Activated T-cell treated with anti-CD3 and anti-CD28 coated beads, Interleukin-2, amount 50 U/mL, for 72 hours (primary cell): Measurements from ENCODE around the gene SV2C. TPM values are rescaled to one million over a fixed set of nuclear protein-coding genes. Genes with fewer than 3 reads are reported as not detected.
A peak's percentile ranks its signal among the peaks of the same experiment; 100 is the strongest.
"Not testable (repeated sequence)": the region's sequence is repeated elsewhere in the genome, so short reads cannot be mapped to it uniquely, and the experiment has no call there.

Source experiments
- ATAC-seq, 2 donors: fragments of 150-1000 bp; cut with Tn5 transposase; replicated peaks in 1 of 2; 2 replicates each; pipeline ENCODE4 v1.10.0; 2021; ENCODE audit warnings: moderate library complexity in 2 of 2, mild to moderate bottlenecking in 1 of 2
- DNase-seq, 2 donors: peaks; one replicate each; pipeline ENCODE4 v3.0.0; 2021 to 2022; ENCODE audit warnings: mixed read lengths in 1 of 2
- H3K27ac Mint-ChIP-seq: one replicate; pipeline ENCODE4 v1.8.0; 2022; ENCODE audit warnings: mild to moderate bottlenecking, moderate library complexity, mixed read lengths
- H3K27me3 Mint-ChIP-seq: one replicate; pipeline ENCODE4 v1.8.0; 2022; ENCODE audit warnings: low read depth, mixed read lengths
- H3K36me3 Mint-ChIP-seq, 2 donors: one replicate each; pipeline ENCODE4 v1.8.0; 2022; ENCODE audit warnings: mixed read lengths in 2 of 2, mild to moderate bottlenecking in 1 of 2; ENCODE audit not compliant: insufficient read depth in 2 of 2
- H3K4me1 Mint-ChIP-seq: one replicate; pipeline ENCODE4 v1.8.0; 2022; ENCODE audit warnings: low read depth, mixed read lengths
- H3K4me3 Mint-ChIP-seq, 2 donors: one replicate each; pipeline ENCODE4 v1.8.0; 2022; ENCODE audit warnings: mild to moderate bottlenecking in 2 of 2, mixed read lengths in 2 of 2, moderate library complexity in 2 of 2
- H3K9me3 Mint-ChIP-seq, 2 donors: one replicate each; pipeline ENCODE4 v1.8.0; 2022; ENCODE audit warnings: mixed read lengths in 2 of 2
- total RNA-seq, 2 donors: library from RNA; stranded (reverse); gene quantifications; one replicate each; pipeline ENCODE4 v1.2.3, GENCODE V29; 2022

The SV2C gene
- total RNA-seq, 2 donors from 2014 or later = 0.19 to 0.23 TPM

DNA sequence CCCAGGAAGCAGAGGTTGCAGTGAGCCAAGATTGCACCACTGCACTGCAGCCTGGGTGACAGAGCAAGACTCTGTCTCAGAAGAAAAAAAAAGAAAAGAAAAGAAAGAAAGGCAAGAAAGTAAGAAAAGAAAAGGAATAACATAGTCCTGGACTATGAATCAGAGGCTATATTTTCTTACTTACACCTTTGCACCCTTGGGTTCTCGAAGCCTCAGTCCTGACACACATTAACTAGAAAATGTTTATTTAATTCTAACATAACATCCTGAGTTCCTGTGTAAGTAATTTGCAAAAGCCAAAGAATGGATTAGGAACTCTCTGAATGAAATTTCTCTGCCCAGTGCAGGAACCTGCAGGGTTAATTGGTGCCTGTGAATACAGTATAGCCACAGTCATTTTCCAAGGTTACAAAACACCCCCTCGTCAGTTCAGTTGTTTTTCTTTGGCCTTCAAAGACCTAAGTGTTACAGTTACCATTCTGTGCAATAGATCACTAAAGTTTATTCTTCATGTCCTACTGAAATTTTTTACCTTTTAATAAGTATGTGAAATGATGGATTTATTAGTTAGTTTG is 147.6 kb downstream of the SV2C start:
- no peak overlapping the region for H3K27ac Mint-ChIP-seq
- DNase-seq (no peak), ATAC-seq (no peak)
- peaks cover 10% of the 10 kb centered on the region for H3K27me3 Mint-ChIP-seq
- no peaks in the 10 kb centered on the region for H3K36me3 Mint-ChIP-seq
- no peak overlapping the region for H3K4me3 Mint-ChIP-seq
- no peaks in the 10 kb centered on the region for H3K4me1 Mint-ChIP-seq
- no peaks in the 10 kb centered on the region for H3K9me3 Mint-ChIP-seq

GRCh38 chr5:76234665-76235064 is 151.5 kb downstream of the SV2C start:
- H3K36me3 Mint-ChIP-seq = peaks cover 0 to 2% of the 10 kb centered on the region in 2 donors
- no peak for DNase-seq
- no peaks in the 10 kb centered on the region for H3K4me1 Mint-ChIP-seq
- H3K27me3 Mint-ChIP-seq = peaks cover 10% of the 10 kb centered on the region
- no peak for ATAC-seq
- H3K27ac Mint-ChIP-seq = no peak overlapping the region
- peaks cover 4% of the 10 kb centered on the region in 2 donors for H3K9me3 Mint-ChIP-seq
- no peak overlapping the region for H3K4me3 Mint-ChIP-seq

DNA sequence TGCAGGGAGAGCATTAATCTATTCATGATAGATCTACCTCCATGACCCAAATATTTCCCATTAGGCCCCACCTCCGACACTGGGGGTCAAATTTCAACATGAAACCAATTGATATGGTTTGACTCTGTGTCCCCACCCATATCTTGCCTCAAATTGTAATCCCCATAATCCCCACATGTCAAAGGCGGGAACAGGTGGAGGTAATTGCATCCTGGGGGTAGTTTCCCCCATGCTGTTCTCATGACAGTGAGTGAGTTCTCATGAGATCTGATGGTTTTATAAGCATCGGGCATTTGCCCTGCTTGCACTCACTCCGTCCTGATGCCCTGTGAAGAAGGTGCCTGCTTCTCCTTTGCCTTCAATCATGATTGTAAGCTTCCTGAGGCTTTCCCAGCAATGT is 153.5 kb downstream of the SV2C start:
- DNase-seq = no peak
- Mint-ChIP-seq H3K4me3 (no peak overlapping the region), H3K27me3 (peaks cover 12% of the 10 kb centered on the region), H3K36me3 (peaks cover 0 to 2% of the 10 kb centered on the region in 2 donors), H3K27ac (no peak overlapping the region), H3K4me1 (no peaks in the 10 kb centered on the region), H3K9me3 (peaks cover 4% of the 10 kb centered on the region in 2 donors)
- no peak for ATAC-seq

DNA sequence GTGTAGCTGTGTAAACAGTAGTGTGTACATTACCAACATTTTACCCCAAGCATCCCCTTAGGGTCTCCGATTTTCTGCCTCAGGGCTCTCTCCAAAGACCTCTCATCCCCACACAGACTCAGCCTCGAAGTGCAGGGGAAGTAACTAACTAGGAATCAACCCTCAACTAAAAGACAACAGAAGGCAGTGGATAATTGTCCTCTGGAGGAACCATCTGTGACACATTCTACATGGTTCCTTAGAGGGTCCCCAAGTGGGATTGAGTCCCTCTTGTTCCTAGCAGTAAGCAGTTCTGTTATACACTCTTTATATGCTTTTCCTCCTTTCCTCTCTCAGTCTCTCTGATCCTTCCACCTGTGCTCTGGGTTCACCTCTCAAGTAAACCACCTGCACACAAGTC is 157.2 kb downstream of the SV2C start:
- Mint-ChIP-seq H3K27me3 (peaks cover 17% of the 10 kb centered on the region), H3K9me3 (peaks cover 4% of the 10 kb centered on the region in 2 donors), H3K27ac (no peak overlapping the region), H3K4me3 (no peak overlapping the region), H3K4me1 (peaks cover 4% of the 10 kb centered on the region), H3K36me3 (peaks cover 0 to 2% of the 10 kb centered on the region in 2 donors)
- no peak for ATAC-seq
- DNase-seq = no peak

GRCh38 chr5:76242155-76242554 is 159.0 kb downstream of the SV2C start:
- not testable (repeated sequence) for H3K4me1 Mint-ChIP-seq, ATAC-seq, H3K4me3 Mint-ChIP-seq, H3K9me3 Mint-ChIP-seq, DNase-seq, H3K27ac Mint-ChIP-seq, H3K36me3 Mint-ChIP-seq
- H3K27me3 Mint-ChIP-seq = peaks cover 17% of the 10 kb centered on the region

DNA sequence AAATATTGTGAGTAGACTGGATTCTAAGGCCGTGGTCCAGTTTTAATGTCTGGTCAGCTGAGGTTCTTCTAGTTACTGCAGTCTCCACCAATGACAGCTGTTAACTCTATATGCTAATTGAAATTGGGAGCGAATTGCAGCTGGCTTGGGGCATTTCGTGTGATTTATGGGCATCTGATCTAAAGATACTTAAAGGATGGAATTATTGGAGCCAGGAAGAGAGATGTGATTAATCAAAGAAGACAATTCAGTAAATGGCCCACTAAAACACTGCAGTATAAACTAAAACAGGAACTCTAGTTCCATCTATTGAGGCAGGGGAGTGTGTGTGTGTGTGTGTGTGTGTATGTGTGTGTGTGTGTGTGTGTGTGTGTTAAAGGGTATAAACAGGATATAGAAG is 162.4 kb downstream of the SV2C start:
- H3K4me1 Mint-ChIP-seq = peaks cover 4% of the 10 kb centered on the region
- H3K36me3 Mint-ChIP-seq = no peaks in the 10 kb centered on the region
- H3K27ac Mint-ChIP-seq = no peak overlapping the region
- H3K27me3 Mint-ChIP-seq = peaks cover 6% of the 10 kb centered on the region
- no peak for DNase-seq
- no peak for ATAC-seq
- no peak overlapping the region for H3K4me3 Mint-ChIP-seq
- no peaks in the 10 kb centered on the region for H3K9me3 Mint-ChIP-seq

- no peaks in the 10 kb centered on the region for H3K9me3 Mint-ChIP-seq
- H3K36me3 Mint-ChIP-seq = no peaks in the 10 kb centered on the region
- ATAC-seq = no peak
- H3K27ac Mint-ChIP-seq = no peak overlapping the region
- no peaks in the 10 kb centered on the region for H3K4me1 Mint-ChIP-seq
- H3K27me3 Mint-ChIP-seq = no peaks in the 10 kb centered on the region
- H3K4me3 Mint-ChIP-seq = no peak overlapping the region
- DNase-seq = no peak
These were observed 166.4 kb downstream of the SV2C start for GRCh38 chr5:76249621-76250020.

DNA sequence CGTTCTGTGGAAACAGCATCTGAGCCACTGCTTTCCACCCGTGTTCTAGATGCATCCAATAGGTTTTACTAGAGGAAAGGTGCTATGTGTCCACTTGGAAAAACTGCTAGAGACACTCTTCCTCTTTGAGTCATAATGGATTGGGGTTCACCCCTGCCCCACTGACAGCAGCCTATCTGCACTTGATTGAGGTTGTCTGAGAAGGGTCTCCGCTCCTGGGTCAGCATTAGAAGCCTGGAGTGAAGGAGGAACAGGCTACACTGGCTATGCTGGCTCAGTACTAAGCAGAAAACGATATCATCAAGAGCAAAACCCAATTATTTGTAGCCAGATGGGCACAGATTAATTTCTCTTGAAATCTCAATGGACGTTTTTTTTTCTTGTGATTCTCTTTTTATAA is 167.3 kb downstream of the SV2C start:
- Mint-ChIP-seq H3K4me3 (no peak overlapping the region), H3K27me3 (peaks cover 5% of the 10 kb centered on the region), H3K27ac (no peak overlapping the region), H3K9me3 (no peaks in the 10 kb centered on the region), H3K4me1 (no peaks in the 10 kb centered on the region), H3K36me3 (no peaks in the 10 kb centered on the region)
- ATAC-seq (no peak), DNase-seq (no peak)

DNA sequence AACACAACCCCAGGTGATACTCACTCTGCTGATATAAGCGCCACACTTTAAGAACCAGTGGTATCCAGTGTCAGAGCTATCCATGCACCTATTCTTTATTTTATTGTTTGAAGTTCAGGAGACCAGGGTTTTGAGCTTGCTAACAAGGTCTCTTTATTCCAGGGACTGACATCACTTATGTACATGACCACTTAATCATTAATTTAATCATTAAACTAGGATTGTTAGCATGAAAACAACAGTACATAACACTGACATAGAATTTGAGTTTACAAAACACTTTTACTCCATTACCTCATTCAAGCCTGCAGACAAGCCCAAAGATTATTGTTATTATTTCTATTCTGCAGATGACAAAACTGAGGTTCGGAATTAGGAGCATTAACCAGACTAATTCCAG is 168.5 kb downstream of the SV2C start:
- ATAC-seq (no peak), DNase-seq (no peak)
- Mint-ChIP-seq H3K27me3 (peaks cover 12% of the 10 kb centered on the region), H3K27ac (no peak overlapping the region), H3K4me1 (no peaks in the 10 kb centered on the region), H3K4me3 (no peak overlapping the region), H3K9me3 (no peaks in the 10 kb centered on the region), H3K36me3 (no peaks in the 10 kb centered on the region)

GRCh38 chr5:76252437-76252836 is 169.3 kb downstream of the SV2C start:
- no peak for ATAC-seq
- H3K27me3 Mint-ChIP-seq = peaks cover 12% of the 10 kb centered on the region
- H3K36me3 Mint-ChIP-seq = no peaks in the 10 kb centered on the region
- H3K4me3 Mint-ChIP-seq = no peak overlapping the region
- DNase-seq = no peak
- no peaks in the 10 kb centered on the region for H3K9me3 Mint-ChIP-seq
- H3K27ac Mint-ChIP-seq = no peak overlapping the region
- no peaks in the 10 kb centered on the region for H3K4me1 Mint-ChIP-seq

- no peaks in the 10 kb centered on the region for H3K36me3 Mint-ChIP-seq
- ATAC-seq = peak; percentile 95 to 96
- peaks cover 12% of the 10 kb centered on the region for H3K27me3 Mint-ChIP-seq
- DNase-seq = peak; percentile 60 to 66
- H3K9me3 Mint-ChIP-seq = no peaks in the 10 kb centered on the region
- peak overlapping the region; percentile 36 for H3K27ac Mint-ChIP-seq
- peak overlapping the region in 1 of 2 donors; percentile 15 for H3K4me3 Mint-ChIP-seq
- no peaks in the 10 kb centered on the region for H3K4me1 Mint-ChIP-seq
These were observed 173.1 kb downstream of the SV2C start for GRCh38 chr5:76256116-76256889.

GRCh38 chr5:76257225-76257833 is 174.1 kb downstream of the SV2C start:
- DNase-seq = no peak
- Mint-ChIP-seq H3K27ac (no peak overlapping the region), H3K36me3 (no peaks in the 10 kb centered on the region), H3K4me1 (no peaks in the 10 kb centered on the region), H3K4me3 (no peak overlapping the region), H3K9me3 (peaks cover 0 to under 1% of the 10 kb centered on the region in 2 donors), H3K27me3 (peaks cover 12% of the 10 kb centered on the region)
- peak; percentile 19 to 29 for ATAC-seq

GRCh38 chr5:76257897-76258296 is 174.7 kb downstream of the SV2C start:
- H3K27me3 Mint-ChIP-seq = peaks cover 12% of the 10 kb centered on the region
- ATAC-seq (peak; percentile 39 to 40), DNase-seq (no peak)
- H3K9me3 Mint-ChIP-seq = peaks cover 3 to 5% of the 10 kb centered on the region in 2 donors
- H3K27ac Mint-ChIP-seq = no peak overlapping the region
- no peaks in the 10 kb centered on the region for H3K4me1 Mint-ChIP-seq
- peaks cover 0 to 4% of the 10 kb centered on the region in 2 donors for H3K36me3 Mint-ChIP-seq
- H3K4me3 Mint-ChIP-seq = no peak overlapping the region
